ENCODE measurements around the gene POTEF. TPM values are rescaled to one million over a fixed set of nuclear protein-coding genes. Genes with fewer than 3 reads are reported as not detected.
"Not testable (repeated sequence)": the region's sequence is repeated elsewhere in the genome, so short reads cannot be mapped to it uniquely, and the experiment has no call there.

POTEF gene
- total RNA-seq, 1 experiment from 2014 or later: 5.3 TPM

GRCh38 chr2:130128464-130128863 lies 558 bp downstream of the POTEF start:
- DNase-seq (ENCODE audit: low read depth): not testable (repeated sequence)

GRCh38 chr2:130127726-130128125 lies 1.3 kb downstream of the POTEF start:
- not testable (repeated sequence) for DNase-seq (ENCODE audit: low read depth)

DNA sequence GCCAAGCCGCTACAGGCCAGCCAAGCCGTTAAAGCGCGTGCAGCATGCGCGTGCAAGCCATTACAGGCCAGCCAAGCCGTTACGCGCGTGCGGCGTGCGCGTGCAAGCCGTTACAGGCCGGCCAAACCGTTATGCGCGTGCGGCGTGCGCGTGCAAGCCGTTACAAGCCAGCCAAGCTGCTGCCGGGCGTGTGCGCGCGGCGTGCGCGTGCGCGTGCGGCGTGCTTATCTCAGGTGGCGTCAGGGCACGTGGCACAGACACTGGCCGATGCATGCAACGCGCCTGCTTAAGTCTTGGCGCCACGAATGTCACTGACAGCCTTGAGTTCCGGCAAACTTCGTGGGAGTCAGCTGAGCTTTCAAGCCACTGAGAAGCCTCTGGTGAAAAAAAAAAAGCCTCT lies 8.1 kb downstream of the POTEF start:
- DNase-seq (ENCODE audit: low read depth): not testable (repeated sequence)

GRCh38 chr2:130102597-130103363 lies 26.2 kb downstream of the POTEF start:
- DNase-seq (ENCODE audit: low read depth): not testable (repeated sequence)

GRCh38 chr2:130062645-130063044 lies 66.4 kb downstream of the POTEF start:
- not testable (repeated sequence) for DNase-seq (ENCODE audit: low read depth)

GRCh38 chr2:130059982-130060381 lies 69.0 kb downstream of the POTEF start:
- not testable (repeated sequence) for DNase-seq (ENCODE audit: low read depth)

DNA sequence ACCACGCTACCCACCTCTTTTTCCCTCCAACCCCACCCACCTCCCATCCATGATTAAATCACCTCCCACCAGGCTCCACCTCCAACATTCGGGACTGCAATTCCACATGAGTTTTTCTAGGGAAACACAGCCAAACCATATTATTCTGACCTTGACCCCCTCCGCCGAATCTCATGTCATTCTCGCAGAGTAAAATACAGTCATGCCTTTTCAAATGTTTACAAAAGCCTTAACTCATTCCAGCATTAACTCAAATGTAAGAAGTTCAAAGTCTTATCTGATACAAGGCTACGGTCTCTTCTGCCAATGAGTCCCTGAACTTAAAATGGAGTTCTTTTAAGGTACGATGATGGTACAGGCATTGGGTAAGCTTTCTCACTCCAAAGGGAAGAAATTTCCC lies 72.7 kb downstream of the POTEF start:
- DNase-seq (ENCODE audit: low read depth): not testable (repeated sequence)

- not testable (repeated sequence) for DNase-seq (ENCODE audit: low read depth)
Observed at GRCh38 chr2:130053217-130053911, 75.7 kb downstream of the POTEF start.

GRCh38 chr2:130052376-130052775 lies 76.6 kb downstream of the POTEF start:
- not testable (repeated sequence) for DNase-seq (ENCODE audit: low read depth)

DNA sequence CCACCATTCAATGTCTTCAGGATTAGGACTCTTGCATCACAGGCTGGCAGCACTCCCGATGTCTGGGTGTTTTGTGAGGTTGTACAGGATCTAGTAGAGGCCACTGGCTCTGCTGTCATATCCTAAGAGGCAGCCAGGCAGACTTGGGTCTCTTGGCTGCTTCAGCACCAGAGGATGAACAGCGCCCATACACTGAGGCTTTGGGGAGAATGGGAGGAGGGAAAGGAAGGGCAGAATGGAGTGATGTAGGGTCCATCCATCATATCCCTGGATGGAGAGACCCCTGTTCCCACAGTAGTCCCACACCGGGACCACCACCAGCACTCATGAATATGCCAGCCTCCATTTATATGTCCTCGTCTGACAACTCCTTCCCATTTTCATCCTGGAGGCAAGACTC lies 80.6 kb downstream of the POTEF start:
- not testable (repeated sequence) for DNase-seq (ENCODE audit: low read depth)

GRCh38 chr2:130038265-130038603 lies 90.8 kb downstream of the POTEF start:
- not testable (repeated sequence) for DNase-seq (ENCODE audit: low read depth)

DNA sequence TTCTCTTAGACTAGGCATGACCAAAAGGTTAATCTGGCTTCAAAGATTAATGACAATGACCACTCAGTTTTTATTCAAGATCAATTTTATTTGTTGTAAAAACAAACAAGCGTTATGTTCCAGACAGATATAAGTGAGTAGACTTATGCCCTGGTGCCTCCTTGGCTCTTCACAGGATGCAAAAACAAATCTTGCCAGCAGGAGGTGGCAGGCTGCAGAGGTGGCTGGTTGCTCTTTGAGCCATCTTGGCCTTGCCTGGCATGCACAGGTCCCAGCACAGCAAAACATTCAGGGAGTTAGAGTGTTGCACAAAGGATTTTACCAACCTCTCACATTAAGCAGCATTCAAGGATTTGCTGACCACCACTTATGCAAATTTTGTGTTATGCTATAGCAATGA lies 103.1 kb downstream of the POTEF start:
- DNase-seq (ENCODE audit: low read depth): not testable (repeated sequence)

Small RNAs within 50 kb of the gene (small RNA-seq; reads per million reads assigned to genes)
- gene AC018865.2: not detected
- gene RNU6-1049P: not detected

Other genes with a start within 250 kb of the POTEF start
- gene RAB6C, start 149.6 kb downstream of the POTEF start, total RNA-seq (2014; rRNA removed; shearing (Covaris generic)): not detected in 2 replicates
- gene CCDC74B, start 15.9 kb upstream of the POTEF start, total RNA-seq (2014; rRNA removed; shearing (Covaris generic)): 0.85 and 1.2 TPM in 2 replicates
- 44.8 and 50.6 TPM in 2 replicates for gene SMPD4, start 52.4 kb upstream of the POTEF start, total RNA-seq (2014; rRNA removed; shearing (Covaris generic))
- gene MZT2B, start 53.0 kb upstream of the POTEF start, total RNA-seq (2014; rRNA removed; shearing (Covaris generic)): 245 and 400 TPM in 2 replicates
- 11.1 and 14.6 TPM in 2 replicates for gene TUBA3E, start 69.2 kb upstream of the POTEF start, total RNA-seq (2014; rRNA removed; shearing (Covaris generic))
- 213 and 223 TPM in 2 replicates for gene IMP4, start 213.7 kb upstream of the POTEF start, total RNA-seq (2014; rRNA removed; shearing (Covaris generic))
- 13.5 and 20.3 TPM in 2 replicates for gene PTPN18, start 226.8 kb upstream of the POTEF start, total RNA-seq (2014; rRNA removed; shearing (Covaris generic))

Data from HT1080 (cell line).